ENCODE measurements around the gene TMEM255B.
A peak's percentile ranks its signal among the peaks of the same experiment; 100 is the strongest.

The TMEM255B gene

GRCh38 chr13:113735750-113736149 is 23.3 kb upstream of the TMEM255B start:
- Histone ChIP-seq H2BK120ac (ENCODE audit: low read depth, low read length) (no peak overlapping the region), H2BK12ac (ENCODE audit: low read length in 2 of 2) (no peak overlapping the region), H3K4ac (ENCODE audit: low read depth in 1 of 2, low read length in 2 of 2) (no peak overlapping the region), H3K27ac (ENCODE audit: low read length, poor library complexity, severe bottlenecking) (no peak overlapping the region), H4K91ac (ENCODE audit: low read length) (no peak overlapping the region), H3K4me1 (ENCODE audit: control insufficient read depth, insufficient read depth, low read depth, low read length) (peaks cover 4% of the 10 kb centered on the region), H2AK5ac (ENCODE audit: low read length, severe bottlenecking) (no peak overlapping the region), H4K8ac (ENCODE audit: low read length) (no peak overlapping the region), H3K4me2 (ENCODE audit: low read length, poor library complexity, severe bottlenecking) (no peak overlapping the region), H3K79me1 (replicated peaks; ENCODE audit: low read length, poor library complexity, severe bottlenecking) (no peaks in the 10 kb centered on the region), H3K18ac (ENCODE audit: low read depth in 1 of 2, low read length in 2 of 2) (no peak overlapping the region), H3K36me3 (ENCODE audit: control insufficient read depth in 1 of 2, insufficient read depth in 2 of 2, low read depth in 1 of 2, low read length in 2 of 2) (no peaks in the 10 kb centered on the region), H3K14ac (ENCODE audit: low read length in 2 of 2) (no peak overlapping the region), H2BK15ac (ENCODE audit: low read depth, poor library complexity, severe bottlenecking) (no peak overlapping the region), H3K23ac (ENCODE audit: low read length in 2 of 2) (no peak overlapping the region), H3K4me3 (ENCODE audit: insufficient read depth in 1 of 2, low read depth in 1 of 2, low read length in 2 of 2) (no peak overlapping the region), H3K9me3 (ENCODE audit: control insufficient read depth, low read length) (no peaks in the 10 kb centered on the region), H3K9ac (ENCODE audit: low read length) (no peak overlapping the region), H2BK5ac (ENCODE audit: low read depth, low read length, poor library complexity, severe bottlenecking) (no peak overlapping the region), H2AFZ (ENCODE audit: low read depth, low read length) (no peak overlapping the region), H3K27me3 (ENCODE audit: control insufficient read depth in 1 of 2, insufficient read depth in 1 of 2, low read length in 2 of 2) (peaks cover 13 to 54% of the 10 kb centered on the region in 2 experiments)
- no peak for DNase-seq
- WGBS, result 87% methylated on average over 14 of the region's 14 CpGs

GRCh38 chr13:113736258-113736731 is 22.7 kb upstream of the TMEM255B start:
- 90% methylated on average over 10 of the region's 10 CpGs for WGBS

GRCh38 chr13:113737803-113738202 is 21.2 kb upstream of the TMEM255B start:
- H2BK5ac ChIP-seq (ENCODE audit: low read depth, low read length, poor library complexity, severe bottlenecking), result no peak overlapping the region
- no peak overlapping the region for H3K27ac ChIP-seq (ENCODE audit: low read length, poor library complexity, severe bottlenecking)
- peaks cover 11% of the 10 kb centered on the region for H3K4me1 ChIP-seq (ENCODE audit: control insufficient read depth, insufficient read depth, low read depth, low read length)
- no peak overlapping the region for H2BK120ac ChIP-seq (ENCODE audit: low read depth, low read length)
- H2BK15ac ChIP-seq (ENCODE audit: low read depth, poor library complexity, severe bottlenecking), result no peak overlapping the region
- H3K27me3 ChIP-seq (ENCODE audit: control insufficient read depth in 1 of 2, insufficient read depth in 1 of 2, low read length in 2 of 2), result peaks cover 9 to 56% of the 10 kb centered on the region in 2 experiments
- no peak overlapping the region for H2AK5ac ChIP-seq (ENCODE audit: low read length, severe bottlenecking)
- no peak overlapping the region for H2AFZ ChIP-seq (ENCODE audit: low read depth, low read length)
- no peaks in the 10 kb centered on the region for H3K79me1 ChIP-seq (replicated peaks; ENCODE audit: low read length, poor library complexity, severe bottlenecking)
- no peak for DNase-seq
- H3K4me3 ChIP-seq (ENCODE audit: insufficient read depth in 1 of 2, low read depth in 1 of 2, low read length in 2 of 2), result no peak overlapping the region
- no peak overlapping the region for H3K14ac ChIP-seq (ENCODE audit: low read length in 2 of 2)
- no peak overlapping the region for H3K4ac ChIP-seq (ENCODE audit: low read depth in 1 of 2, low read length in 2 of 2)
- H4K91ac ChIP-seq (ENCODE audit: low read length), result no peak overlapping the region
- H2BK12ac ChIP-seq (ENCODE audit: low read length in 2 of 2), result no peak overlapping the region
- no peaks in the 10 kb centered on the region for H3K9me3 ChIP-seq (ENCODE audit: control insufficient read depth, low read length)
- H3K36me3 ChIP-seq (ENCODE audit: control insufficient read depth in 1 of 2, insufficient read depth in 2 of 2, low read depth in 1 of 2, low read length in 2 of 2), result no peaks in the 10 kb centered on the region
- H3K18ac ChIP-seq (ENCODE audit: low read depth in 1 of 2, low read length in 2 of 2), result no peak overlapping the region
- no peak overlapping the region for H3K4me2 ChIP-seq (ENCODE audit: low read length, poor library complexity, severe bottlenecking)
- H3K9ac ChIP-seq (ENCODE audit: low read length), result no peak overlapping the region
- no peak overlapping the region for H4K8ac ChIP-seq (ENCODE audit: low read length)
- no peak overlapping the region for H3K23ac ChIP-seq (ENCODE audit: low read length in 2 of 2)
- 89% methylated on average over 5 of the region's 5 CpGs for WGBS

More at GRCh38 chr13:113736258-113736731, 22.7 kb upstream of the TMEM255B start:
- no peak overlapping the region for H2BK12ac ChIP-seq (ENCODE audit: low read length in 2 of 2)
- H3K36me3 ChIP-seq (ENCODE audit: control insufficient read depth in 1 of 2, insufficient read depth in 2 of 2, low read depth in 1 of 2, low read length in 2 of 2), result no peaks in the 10 kb centered on the region
- H3K4me1 ChIP-seq (ENCODE audit: control insufficient read depth, insufficient read depth, low read depth, low read length), result peaks cover 4% of the 10 kb centered on the region
- DNase-seq, result no peak
- no peak overlapping the region for H3K4me3 ChIP-seq (ENCODE audit: insufficient read depth in 1 of 2, low read depth in 1 of 2, low read length in 2 of 2)
- H4K91ac ChIP-seq (ENCODE audit: low read length), result no peak overlapping the region
- H3K4ac ChIP-seq (ENCODE audit: low read depth in 1 of 2, low read length in 2 of 2), result no peak overlapping the region
- no peak overlapping the region for H3K9ac ChIP-seq (ENCODE audit: low read length)
- no peaks in the 10 kb centered on the region for H3K79me1 ChIP-seq (replicated peaks; ENCODE audit: low read length, poor library complexity, severe bottlenecking)
- H4K8ac ChIP-seq (ENCODE audit: low read length), result no peak overlapping the region
- no peak overlapping the region for H2BK15ac ChIP-seq (ENCODE audit: low read depth, poor library complexity, severe bottlenecking)
- H3K14ac ChIP-seq (ENCODE audit: low read length in 2 of 2), result no peak overlapping the region
- H3K18ac ChIP-seq (ENCODE audit: low read depth in 1 of 2, low read length in 2 of 2), result no peak overlapping the region
- H3K27me3 ChIP-seq (ENCODE audit: control insufficient read depth in 1 of 2, insufficient read depth in 1 of 2, low read length in 2 of 2), result peaks cover 12 to 49% of the 10 kb centered on the region in 2 experiments
- H2AK5ac ChIP-seq (ENCODE audit: low read length, severe bottlenecking), result no peak overlapping the region
- no peak overlapping the region for H2BK120ac ChIP-seq (ENCODE audit: low read depth, low read length)
- H2BK5ac ChIP-seq (ENCODE audit: low read depth, low read length, poor library complexity, severe bottlenecking), result no peak overlapping the region
- no peak overlapping the region for H3K23ac ChIP-seq (ENCODE audit: low read length in 2 of 2)
- H2AFZ ChIP-seq (ENCODE audit: low read depth, low read length), result no peak overlapping the region
- H3K4me2 ChIP-seq (ENCODE audit: low read length, poor library complexity, severe bottlenecking), result no peak overlapping the region
- H3K9me3 ChIP-seq (ENCODE audit: control insufficient read depth, low read length), result no peaks in the 10 kb centered on the region
- no peak overlapping the region for H3K27ac ChIP-seq (ENCODE audit: low read length, poor library complexity, severe bottlenecking)

GRCh38 chr13:113739527-113740285 is 19.3 kb upstream of the TMEM255B start:
- Histone ChIP-seq H3K18ac (ENCODE audit: low read depth in 1 of 2, low read length in 2 of 2) (peak overlapping the region in 1 of 2 experiments; percentile 26), H2AK5ac (ENCODE audit: low read length, severe bottlenecking) (no peak overlapping the region), H3K4me2 (ENCODE audit: low read length, poor library complexity, severe bottlenecking) (no peak overlapping the region), H2BK120ac (ENCODE audit: low read depth, low read length) (no peak overlapping the region), H3K4me3 (ENCODE audit: insufficient read depth in 1 of 2, low read depth in 1 of 2, low read length in 2 of 2) (no peak overlapping the region), H3K9ac (ENCODE audit: low read length) (no peak overlapping the region), H2BK5ac (ENCODE audit: low read depth, low read length, poor library complexity, severe bottlenecking) (no peak overlapping the region), H2AFZ (ENCODE audit: low read depth, low read length) (no peak overlapping the region), H3K14ac (ENCODE audit: low read length in 2 of 2) (peak overlapping the region in 1 of 2 experiments; percentile 82), H3K36me3 (ENCODE audit: control insufficient read depth in 1 of 2, insufficient read depth in 2 of 2, low read depth in 1 of 2, low read length in 2 of 2) (no peaks in the 10 kb centered on the region), H3K27me3 (ENCODE audit: control insufficient read depth in 1 of 2, insufficient read depth in 1 of 2, low read length in 2 of 2) (peaks cover 13 to 63% of the 10 kb centered on the region in 2 experiments), H3K79me1 (replicated peaks; ENCODE audit: low read length, poor library complexity, severe bottlenecking) (no peaks in the 10 kb centered on the region), H3K23ac (ENCODE audit: low read length in 2 of 2) (no peak overlapping the region), H3K27ac (ENCODE audit: low read length, poor library complexity, severe bottlenecking) (no peak overlapping the region), H3K4ac (ENCODE audit: low read depth in 1 of 2, low read length in 2 of 2) (no peak overlapping the region), H3K4me1 (ENCODE audit: control insufficient read depth, insufficient read depth, low read depth, low read length) (peaks cover 7% of the 10 kb centered on the region), H4K8ac (ENCODE audit: low read length) (no peak overlapping the region), H4K91ac (ENCODE audit: low read length) (no peak overlapping the region), H2BK15ac (ENCODE audit: low read depth, poor library complexity, severe bottlenecking) (no peak overlapping the region), H2BK12ac (ENCODE audit: low read length in 2 of 2) (no peak overlapping the region), H3K9me3 (ENCODE audit: control insufficient read depth, low read length) (no peaks in the 10 kb centered on the region)
- 84% methylated on average over 22 of the region's 22 CpGs for WGBS
- no peak for DNase-seq
